ENCODE measurements around the gene SLC7A5.

DNA sequence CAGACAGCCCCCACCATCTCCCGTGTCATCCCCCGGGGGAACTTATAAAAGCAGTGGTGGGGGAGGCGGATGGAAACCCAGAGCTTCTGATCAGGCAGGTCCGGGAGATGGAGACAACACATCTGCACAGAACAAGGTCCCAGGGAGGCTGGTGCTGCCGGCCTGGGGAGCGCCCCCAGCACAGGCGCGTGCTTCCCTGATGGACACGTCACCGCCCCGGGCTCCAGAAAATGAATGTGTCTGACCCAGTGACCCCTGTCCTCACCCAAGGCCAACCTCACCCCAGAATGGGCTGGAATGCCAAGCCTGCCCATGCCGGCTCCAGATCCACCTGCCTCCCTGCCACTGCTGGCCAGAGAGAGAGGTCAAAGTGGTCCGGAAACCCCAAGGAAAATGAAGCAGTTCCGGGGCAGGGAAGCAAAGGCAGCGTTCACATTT, 12.5 kb downstream of the SLC7A5 start:
- TF ChIP-seq, protein P1, sequence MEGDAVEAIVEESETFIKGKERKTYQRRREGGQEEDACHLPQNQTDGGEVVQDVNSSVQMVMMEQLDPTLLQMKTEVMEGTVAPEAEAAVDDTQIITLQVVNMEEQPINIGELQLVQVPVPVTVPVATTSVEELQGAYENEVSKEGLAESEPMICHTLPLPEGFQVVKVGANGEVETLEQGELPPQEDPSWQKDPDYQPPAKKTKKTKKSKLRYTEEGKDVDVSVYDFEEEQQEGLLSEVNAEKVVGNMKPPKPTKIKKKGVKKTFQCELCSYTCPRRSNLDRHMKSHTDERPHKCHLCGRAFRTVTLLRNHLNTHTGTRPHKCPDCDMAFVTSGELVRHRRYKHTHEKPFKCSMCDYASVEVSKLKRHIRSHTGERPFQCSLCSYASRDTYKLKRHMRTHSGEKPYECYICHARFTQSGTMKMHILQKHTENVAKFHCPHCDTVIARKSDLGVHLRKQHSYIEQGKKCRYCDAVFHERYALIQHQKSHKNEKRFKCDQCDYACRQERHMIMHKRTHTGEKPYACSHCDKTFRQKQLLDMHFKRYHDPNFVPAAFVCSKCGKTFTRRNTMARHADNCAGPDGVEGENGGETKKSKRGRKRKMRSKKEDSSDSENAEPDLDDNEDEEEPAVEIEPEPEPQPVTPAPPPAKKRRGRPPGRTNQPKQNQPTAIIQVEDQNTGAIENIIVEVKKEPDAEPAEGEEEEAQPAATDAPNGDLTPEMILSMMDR (conservative IDR thresholded peaks at IDR 0.05) = no peak
- no peak for TF ChIP-seq ZFX (IDR thresholded peaks at IDR 0.05)

All from C4-2B (cell line).